GM21528 (cell line): ENCODE results near the gene FKBP6.
"Not testable (repeated sequence)": the region's sequence is repeated elsewhere in the genome, so short reads cannot be mapped to it uniquely, and the experiment has no call there.

Experiments
- ATAC-seq: cut with Tn5 transposase; IDR thresholded peaks from one replicate; pipeline ENCODE4 v1.9.1; 2021; ENCODE audit warnings: mild to moderate bottlenecking, moderate library complexity; ENCODE audit not compliant: unreplicated experiment, low FRiP score

The FKBP6 gene

GRCh38 chr7:73387908-73388414 is 60.0 kb downstream of the FKBP6 start:
- no peak for ATAC-seq

- ATAC-seq = no peak
Measured at GRCh38 chr7:73391396-73391795, 63.4 kb downstream of the FKBP6 start.

GRCh38 chr7:73394422-73394821 is 66.5 kb downstream of the FKBP6 start:
- ATAC-seq = no peak

DNA sequence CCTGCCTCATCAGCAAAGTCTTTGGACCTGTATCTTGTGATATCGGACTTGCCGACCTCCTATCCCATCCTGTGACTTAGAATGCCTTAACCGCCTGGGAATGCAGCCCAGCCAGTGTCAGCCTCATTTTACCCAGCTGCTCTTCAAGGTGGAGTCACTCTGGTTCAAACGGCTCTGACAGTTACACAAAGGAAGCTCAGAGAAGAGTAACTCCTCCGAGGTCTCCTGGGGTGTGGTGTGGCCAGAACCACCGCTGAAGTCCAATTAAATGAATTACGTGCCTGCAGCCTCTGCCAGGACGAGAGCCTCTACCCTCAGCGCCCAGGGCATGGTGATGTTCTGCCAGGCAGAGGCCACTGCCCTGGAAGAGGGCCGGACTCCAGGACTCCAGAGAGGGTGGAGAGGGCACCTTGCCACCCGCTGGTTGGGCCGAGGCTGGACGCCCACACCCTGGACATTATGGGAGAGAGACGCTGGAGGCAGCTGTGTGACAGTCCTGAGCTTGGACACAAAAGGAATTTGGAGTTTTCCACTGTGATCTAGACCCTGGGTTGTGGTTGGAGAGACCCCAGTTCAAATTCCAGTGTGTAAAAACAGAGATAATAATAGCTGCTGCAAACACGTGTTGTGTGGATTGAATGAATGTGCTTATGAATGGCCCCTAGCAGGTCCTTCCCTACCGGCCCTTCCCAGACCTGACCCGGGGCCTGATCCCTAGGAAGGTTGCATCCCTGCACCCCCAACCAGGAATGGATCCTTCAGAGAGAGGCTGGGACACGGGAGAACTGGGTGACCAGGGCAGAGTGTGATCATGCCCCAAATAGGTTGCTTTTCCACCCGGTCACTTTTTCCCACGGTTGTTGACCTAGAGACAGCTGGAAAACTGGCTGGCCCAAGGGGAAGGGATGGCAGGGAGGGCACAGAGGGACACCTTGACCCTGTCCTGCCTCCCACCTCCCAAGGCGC is 67.9 kb downstream of the FKBP6 start:
- no peak for ATAC-seq

GRCh38 chr7:73397521-73398281 is 69.7 kb downstream of the FKBP6 start:
- no peak for ATAC-seq

DNA sequence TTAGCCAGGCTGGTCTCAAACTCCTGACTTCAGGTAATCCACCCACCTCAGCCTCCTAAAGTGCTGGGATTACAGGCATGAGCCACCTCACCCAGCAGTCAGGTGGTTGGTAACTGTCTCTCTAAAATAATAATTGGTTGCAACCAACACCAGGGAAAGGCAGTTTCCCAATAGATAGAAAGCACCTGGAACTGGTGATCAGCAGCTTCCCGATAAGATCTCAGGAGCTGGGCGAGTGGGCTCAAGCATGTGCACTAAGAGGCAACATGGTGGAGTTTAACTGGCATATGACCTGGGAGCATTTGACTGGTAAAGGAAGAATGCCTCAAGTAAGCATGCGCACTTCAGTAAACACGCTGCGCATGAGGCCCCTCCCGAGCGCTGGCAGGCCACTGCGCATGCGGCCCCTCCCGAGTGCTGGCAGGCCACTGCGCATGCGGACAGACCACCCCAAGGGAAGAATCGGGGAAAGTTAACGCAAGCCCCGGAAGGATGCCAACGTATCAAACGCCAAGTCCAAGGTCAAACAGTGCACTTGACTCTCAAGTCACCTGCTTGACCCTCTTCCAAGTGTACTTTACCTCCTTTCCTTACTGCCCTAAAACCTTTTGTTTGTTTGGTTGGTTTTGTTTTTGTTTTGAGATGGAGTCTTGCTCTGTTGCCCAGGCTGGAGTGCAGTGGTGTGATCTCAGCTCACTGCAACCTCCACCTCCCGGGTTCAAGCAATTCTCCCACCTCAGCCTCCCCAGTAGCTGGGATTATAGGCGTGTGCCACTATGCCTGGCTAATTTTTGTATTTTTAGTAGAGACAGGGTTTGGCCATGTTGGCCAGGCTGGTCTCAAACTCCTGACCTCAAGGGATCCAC is 71.5 kb downstream of the FKBP6 start:
- not testable (repeated sequence) for ATAC-seq

- not testable (repeated sequence) for ATAC-seq
Measured at GRCh38 chr7:73404860-73405259, 76.9 kb downstream of the FKBP6 start.
